ENCODE data around the gene SLCO3A1.
"Not testable (repeated sequence)": the region's sequence is repeated elsewhere in the genome, so short reads cannot be mapped to it uniquely, and the experiment has no call there.

The SLCO3A1 gene

GRCh38 chr15:91942720-91943394 is 89.3 kb downstream of the SLCO3A1 start:
- DNase-seq = no peak

GRCh38 chr15:91944331-91944730 is 90.8 kb downstream of the SLCO3A1 start:
- DNase-seq = no peak

GRCh38 chr15:91945385-91945784 is 91.9 kb downstream of the SLCO3A1 start:
- no peak for DNase-seq

GRCh38 chr15:91946075-91946474 is 92.6 kb downstream of the SLCO3A1 start:
- DNase-seq = no peak

- DNase-seq = no peak
Observed at GRCh38 chr15:91946581-91947292, 93.2 kb downstream of the SLCO3A1 start.

- DNase-seq = no peak
Observed at GRCh38 chr15:91947293-91947679, 93.8 kb downstream of the SLCO3A1 start.

- no peak for DNase-seq
Observed at GRCh38 chr15:91947683-91948608, 94.4 kb downstream of the SLCO3A1 start.

GRCh38 chr15:91949361-91949760 is 95.9 kb downstream of the SLCO3A1 start:
- DNase-seq = no peak

GRCh38 chr15:91950054-91950453 is 96.5 kb downstream of the SLCO3A1 start:
- DNase-seq = no peak

GRCh38 chr15:91950631-91951329 is 97.3 kb downstream of the SLCO3A1 start:
- no peak for DNase-seq

- DNase-seq = no peak
Observed at GRCh38 chr15:91952216-91952615, 98.7 kb downstream of the SLCO3A1 start.

- no peak for DNase-seq
Observed at GRCh38 chr15:91953432-91953831, 99.9 kb downstream of the SLCO3A1 start.

GRCh38 chr15:91954292-91954691 is 100.8 kb downstream of the SLCO3A1 start:
- no peak for DNase-seq

GRCh38 chr15:91956026-91956723 is 102.7 kb downstream of the SLCO3A1 start:
- no peak for DNase-seq

GRCh38 chr15:91961357-91961756 is 107.8 kb downstream of the SLCO3A1 start:
- DNase-seq = no peak

GRCh38 chr15:91963747-91964146 is 110.2 kb downstream of the SLCO3A1 start:
- not testable (repeated sequence) for DNase-seq

GRCh38 chr15:91965501-91966193 is 112.1 kb downstream of the SLCO3A1 start:
- no peak for DNase-seq

- no peak for DNase-seq
Observed at GRCh38 chr15:91966194-91966552, 112.7 kb downstream of the SLCO3A1 start.

GRCh38 chr15:91967935-91968606 is 114.6 kb downstream of the SLCO3A1 start:
- DNase-seq = no peak

- DNase-seq = no peak
Observed at GRCh38 chr15:91968610-91969009, 115.1 kb downstream of the SLCO3A1 start.

GRCh38 chr15:91970142-91970541 is 116.6 kb downstream of the SLCO3A1 start:
- DNase-seq = no peak

Measured in activated T-cell treated with anti-CD3 and anti-CD28 coated beads for 4 hours (primary cell).